GM21360 (cell line): ENCODE data around the gene CD96.
A peak's percentile ranks its signal among the peaks of the same experiment; 100 is the strongest.
"Not testable (repeated sequence)": the region's sequence is repeated elsewhere in the genome, so short reads cannot be mapped to it uniquely, and the experiment has no call there.

Source experiments
- ATAC-seq: cut with Tn5 transposase; IDR thresholded peaks from one replicate; pipeline ENCODE4 v1.9.1; 2021; ENCODE audit warnings: mild to moderate bottlenecking, moderate library complexity; ENCODE audit not compliant: unreplicated experiment

CD96 gene

GRCh38 chr3:111541911-111542483, at the start of gene CD96:
CD96 (plus strand) TSS chr3:111542197; CDS start chr3:111542249, 52 bp downstream.
- no peak for ATAC-seq

GRCh38 chr3:111493276-111493675, 48.7 kb upstream of the CD96 start:
- no peak for ATAC-seq

GRCh38 chr3:111496894-111497559, 45.0 kb upstream of the CD96 start:
- ATAC-seq, result no peak

GRCh38 chr3:111498022-111498421, 44.0 kb upstream of the CD96 start:
- no peak for ATAC-seq

- ATAC-seq, result no peak
Observed at GRCh38 chr3:111506435-111506834, 35.6 kb upstream of the CD96 start.

- no peak for ATAC-seq
Observed at GRCh38 chr3:111509308-111509707, 32.7 kb upstream of the CD96 start.

- no peak for ATAC-seq
Observed at GRCh38 chr3:111517801-111518200, 24.2 kb upstream of the CD96 start.

GRCh38 chr3:111519178-111519855, 22.7 kb upstream of the CD96 start:
- ATAC-seq, result no peak

GRCh38 chr3:111521891-111522290, 20.1 kb upstream of the CD96 start:
- ATAC-seq, result no peak

- ATAC-seq, result not testable (repeated sequence)
Observed at GRCh38 chr3:111524486-111524885, 17.5 kb upstream of the CD96 start.

- no peak for ATAC-seq
Observed at GRCh38 chr3:111531446-111531845, 10.6 kb upstream of the CD96 start.

GRCh38 chr3:111534701-111535100, 7.3 kb upstream of the CD96 start:
- ATAC-seq, result no peak

GRCh38 chr3:111538111-111538510, 3.9 kb upstream of the CD96 start:
- ATAC-seq, result no peak

- ATAC-seq, result peak; percentile 56
Observed at GRCh38 chr3:111538681-111539083, 3.3 kb upstream of the CD96 start.

- peak; percentile 71 for ATAC-seq
Observed at GRCh38 chr3:111539351-111540331, 2.4 kb upstream of the CD96 start.

- no peak for ATAC-seq
Observed at GRCh38 chr3:111541391-111541790, 606 bp upstream of the CD96 start.

GRCh38 chr3:111542611-111543300, 759 bp downstream of the CD96 start:
- no peak for ATAC-seq

GRCh38 chr3:111545349-111545748, 3.4 kb downstream of the CD96 start:
- ATAC-seq, result no peak

GRCh38 chr3:111547631-111548030, 5.6 kb downstream of the CD96 start:
- ATAC-seq, result peak; percentile 85

- peak; percentile 72 for ATAC-seq
Observed at GRCh38 chr3:111548092-111548491, 6.1 kb downstream of the CD96 start.
